Activated T-helper 2 cell treated with anti-CD3 and anti-CD28 coated beads, Interferon-gamma antibody, Interleukin-2, Interleukin-4, amounts not matched to agents 10 μg/mL and 5 μg/mL and 100 μg/mL, durations not matched to agents 14 hours and 24 hours and 36 hours (primary cell): ENCODE results near the gene TFAP2A. TPM values are rescaled to one million over a fixed set of nuclear protein-coding genes. Genes with fewer than 3 reads are reported as not detected.

Source experiments
- DNase-seq: peaks from one replicate; pipeline ENCODE4 v3.0.0; 2021; ENCODE audit warnings: low spot score
- H3K27ac Mint-ChIP-seq: one replicate; pipeline ENCODE4 v1.8.0; 2021; ENCODE audit warnings: mixed read lengths
- H3K27me3 Mint-ChIP-seq: one replicate; pipeline ENCODE4 v1.8.0; 2021; ENCODE audit warnings: low read depth, mixed read lengths
- H3K36me3 Mint-ChIP-seq: one replicate; pipeline ENCODE4 v1.8.0; 2021; ENCODE audit warnings: low read depth, mixed read lengths
- H3K4me1 Mint-ChIP-seq: one replicate; pipeline ENCODE4 v1.8.0; 2021; ENCODE audit warnings: low read depth, mixed read lengths
- H3K4me3 Mint-ChIP-seq: one replicate; pipeline ENCODE4 v1.8.0; 2021; ENCODE audit warnings: low read depth, mild to moderate bottlenecking, moderate library complexity, mixed read lengths
- H3K9me3 Mint-ChIP-seq: one replicate; pipeline ENCODE4 v1.8.0; 2021; ENCODE audit warnings: mixed read lengths
- intact Hi-C: fragments of 100-400 bp; cut with micrococcal nuclease; formaldehyde crosslinking; loops from one replicate; pipeline ENCODE4 v1.15.1; 2023
- total RNA-seq: library from RNA; stranded (reverse); gene quantifications from 2 replicates; pipeline ENCODE4 v1.2.3, GENCODE V29; 2022

TFAP2A gene
- total RNA-seq, 1 donor from 2014 or later, result 0.23 TPM

DNA sequence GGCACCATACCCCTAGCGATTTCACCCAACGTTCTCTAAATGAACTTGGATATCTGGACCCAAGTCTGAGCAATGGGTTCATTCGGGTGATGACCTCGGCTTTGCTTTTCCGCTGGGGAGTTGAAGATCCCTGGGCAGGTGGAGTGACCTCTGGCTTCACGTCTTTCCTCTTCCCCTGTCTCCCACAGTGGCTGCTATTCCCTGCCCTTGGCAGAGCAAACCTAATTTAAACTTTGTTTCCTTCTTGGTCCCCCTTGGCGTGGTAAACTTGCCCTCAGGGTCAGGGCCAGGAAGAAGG lies 7.8 kb upstream of the TFAP2A start:
- no peak for DNase-seq
- H3K4me1 Mint-ChIP-seq, result peaks cover 11% of the 10 kb centered on the region
- H3K27me3 Mint-ChIP-seq, result peaks cover 91% of the 10 kb centered on the region
- H3K36me3 Mint-ChIP-seq, result peaks cover 8% of the 10 kb centered on the region
- intact Hi-C loops, result loop anchor here (5.0 to 10.0 kb wide), 3 partner anchors 168 to 622 kb away; partner anchors contain the start of genes ELOVL2 and GCM2
- H3K4me3 Mint-ChIP-seq, result no peak overlapping the region
- peaks cover 4% of the 10 kb centered on the region for H3K9me3 Mint-ChIP-seq
- H3K27ac Mint-ChIP-seq, result no peak overlapping the region

DNA sequence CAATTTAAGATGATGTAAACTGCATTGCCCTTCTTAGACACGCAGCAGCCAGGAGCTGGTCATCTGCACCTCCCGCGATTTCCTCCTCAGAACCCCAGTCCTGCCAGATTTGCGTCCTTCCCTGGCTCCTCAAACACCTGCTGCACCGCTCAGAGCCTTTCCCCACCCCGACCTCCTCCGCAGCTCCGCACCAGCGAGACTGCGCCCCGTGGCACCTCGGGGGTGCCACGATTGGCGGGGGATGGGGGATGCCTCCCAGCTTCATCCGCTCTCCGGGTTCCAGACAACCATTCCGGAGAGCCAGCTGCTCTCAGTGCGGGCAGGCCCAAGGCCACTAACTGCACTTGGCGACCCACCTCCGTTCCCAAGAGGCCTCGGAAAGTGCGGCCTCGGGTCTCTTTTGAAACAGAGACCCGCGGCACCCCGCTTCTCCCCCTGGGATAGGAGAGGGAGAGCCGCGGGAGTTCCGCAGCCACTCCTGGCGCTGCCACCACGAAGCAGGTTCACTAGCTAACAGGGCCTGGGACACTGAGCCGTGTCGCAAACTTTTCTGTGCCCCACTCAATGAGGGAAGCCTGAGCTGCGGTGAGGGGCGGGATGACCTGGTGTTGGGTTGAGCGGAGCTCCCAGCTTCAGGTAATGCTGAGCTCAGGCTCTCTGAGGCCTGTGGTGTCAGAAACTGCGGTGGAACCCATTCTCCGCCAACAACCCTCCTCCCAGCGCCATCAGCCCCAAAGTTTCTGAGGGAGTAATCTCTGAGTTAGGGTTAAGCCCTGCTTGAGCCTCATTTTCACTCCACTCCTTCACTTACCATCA lies 7.3 kb upstream of the TFAP2A start:
- H3K4me3 Mint-ChIP-seq, result no peak overlapping the region
- peaks cover 4% of the 10 kb centered on the region for H3K9me3 Mint-ChIP-seq
- intact Hi-C loops, result loop anchor here (5.0 to 10.0 kb wide), 3 partner anchors 167 to 623 kb away; partner anchors contain the start of genes ELOVL2 and GCM2
- no peak for DNase-seq
- H3K36me3 Mint-ChIP-seq, result peaks cover 8% of the 10 kb centered on the region
- H3K4me1 Mint-ChIP-seq, result peaks cover 12% of the 10 kb centered on the region
- H3K27me3 Mint-ChIP-seq, result peaks cover 92% of the 10 kb centered on the region
- no peak overlapping the region for H3K27ac Mint-ChIP-seq

DNA sequence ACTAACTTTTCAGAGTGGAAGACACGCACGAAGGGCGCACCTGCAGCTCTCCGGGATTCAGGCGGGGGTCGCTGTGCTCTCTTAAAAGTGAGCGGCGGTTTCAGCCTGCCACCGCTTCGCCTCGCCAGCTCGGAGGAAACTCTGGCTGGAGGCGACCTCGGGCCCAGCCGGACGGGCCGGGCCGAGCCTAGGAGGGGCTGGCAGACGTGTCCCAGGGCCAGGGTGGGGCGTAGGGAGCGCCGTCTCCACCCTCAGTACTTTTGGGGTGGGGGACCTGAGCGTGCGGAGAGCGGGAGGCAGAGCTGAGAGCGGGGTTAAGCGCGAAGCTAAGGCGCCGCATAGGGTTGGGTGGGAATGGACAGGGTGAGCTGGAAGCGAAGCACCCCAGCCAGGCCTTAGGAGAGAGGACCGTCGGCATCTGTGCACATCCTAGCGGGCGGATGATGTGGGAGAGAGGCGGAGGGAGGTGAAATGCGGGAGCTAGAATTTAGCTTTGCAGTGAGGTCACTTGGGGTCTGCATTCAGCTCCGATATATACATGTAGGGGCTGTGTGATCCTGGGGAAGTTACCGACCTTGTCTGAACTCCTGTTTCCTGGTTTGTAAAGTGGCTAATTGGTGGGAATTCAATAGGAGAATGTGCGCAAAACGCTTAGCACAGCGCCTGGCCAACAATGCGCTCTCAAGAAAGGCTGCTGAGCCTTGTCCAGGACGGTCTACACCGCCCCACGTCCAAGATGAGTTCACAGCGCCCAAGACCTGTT lies 6.5 kb upstream of the TFAP2A start:
- intact Hi-C loops, result loop anchor here (5.0 to 10.0 kb wide), 3 partner anchors 167 to 623 kb away; partner anchors contain the start of genes ELOVL2 and GCM2

DNA sequence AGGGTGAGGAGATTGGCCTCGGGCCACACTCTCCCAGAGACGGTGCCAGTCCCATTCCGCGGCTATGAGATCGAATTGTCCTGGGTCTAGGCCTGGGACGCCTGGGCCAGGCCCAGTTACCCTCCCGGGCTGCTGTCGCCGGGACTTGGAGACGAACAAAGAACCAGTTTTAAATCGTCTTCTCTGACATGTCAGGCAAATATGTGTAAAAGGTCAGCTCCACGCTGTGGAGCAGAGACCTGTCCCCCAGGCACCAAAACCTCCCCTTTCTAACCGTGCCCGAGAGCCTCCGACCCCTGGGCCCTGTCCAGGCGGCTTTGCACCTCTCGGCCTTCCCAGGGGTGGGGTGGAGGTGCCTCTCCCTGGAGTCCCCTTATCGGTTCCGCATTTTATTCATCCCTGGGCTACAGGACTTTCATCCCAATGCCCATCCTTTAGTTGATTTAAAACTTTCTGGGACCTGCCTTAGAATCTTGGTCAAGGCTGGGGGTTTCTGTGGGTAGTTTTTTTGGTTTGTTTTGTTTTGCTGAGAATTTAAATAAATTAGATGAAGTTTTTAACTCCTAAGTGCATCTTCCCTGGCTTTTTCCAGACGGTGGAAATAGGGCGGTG lies 5.8 kb upstream of the TFAP2A start:
- no peak overlapping the region for H3K27ac Mint-ChIP-seq
- H3K4me3 Mint-ChIP-seq, result no peak overlapping the region
- no peak for DNase-seq
- peaks cover 95% of the 10 kb centered on the region for H3K27me3 Mint-ChIP-seq
- peaks cover 10% of the 10 kb centered on the region for H3K4me1 Mint-ChIP-seq
- intact Hi-C loops, result loop anchor here (5.0 to 10.0 kb wide), 3 partner anchors 166 to 624 kb away; partner anchors contain the start of genes ELOVL2 and GCM2
- peaks cover 4% of the 10 kb centered on the region for H3K9me3 Mint-ChIP-seq
- peaks cover 8% of the 10 kb centered on the region for H3K36me3 Mint-ChIP-seq

More for the DNA sequence above, 6.5 kb upstream of the TFAP2A start:
- Mint-ChIP-seq H3K27ac (no peak overlapping the region), H3K9me3 (peaks cover 4% of the 10 kb centered on the region), H3K4me3 (no peak overlapping the region), H3K27me3 (peaks cover 92% of the 10 kb centered on the region), H3K4me1 (peaks cover 10% of the 10 kb centered on the region), H3K36me3 (peaks cover 8% of the 10 kb centered on the region)
- no peak for DNase-seq

DNA sequence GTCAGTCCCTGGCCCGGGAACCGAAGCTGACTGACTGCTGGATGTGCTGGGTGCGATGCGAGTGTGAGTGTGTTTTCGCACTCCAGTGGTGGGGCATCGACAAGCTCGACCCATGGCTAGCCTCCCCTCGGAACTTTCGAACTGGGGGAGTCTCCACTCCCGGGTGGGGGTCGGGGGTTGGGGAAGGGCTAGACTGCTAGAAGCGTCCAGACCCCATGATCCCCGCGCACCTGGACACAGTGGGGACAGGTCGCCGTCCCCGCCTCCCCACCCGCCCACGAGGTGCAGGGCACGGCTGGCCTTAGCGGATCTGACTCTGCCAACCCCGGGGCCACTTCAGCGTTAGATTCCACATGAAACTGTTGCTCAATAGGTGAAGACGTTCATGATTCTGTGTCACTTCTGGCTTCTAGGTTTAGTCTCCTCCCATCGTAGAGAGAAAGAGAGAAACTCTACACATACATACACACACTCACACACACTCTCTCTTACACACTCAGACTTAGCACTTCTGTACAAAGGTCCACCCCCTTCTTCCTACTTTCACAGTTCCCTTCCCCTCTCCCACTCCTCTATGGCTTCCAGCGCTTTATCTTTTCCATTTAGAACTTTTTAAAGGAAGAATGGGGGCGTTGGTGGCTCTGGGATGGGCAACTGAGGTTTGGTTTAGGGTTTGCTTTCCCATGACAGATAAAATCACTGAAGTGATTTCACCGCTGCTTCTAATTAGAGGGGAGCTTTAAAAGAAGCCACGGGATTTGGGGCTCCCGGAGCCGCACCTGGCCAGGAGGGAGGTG lies 5.1 kb upstream of the TFAP2A start:
- H3K9me3 Mint-ChIP-seq, result peaks cover 4% of the 10 kb centered on the region
- peaks cover 95% of the 10 kb centered on the region for H3K27me3 Mint-ChIP-seq
- intact Hi-C loops, result loop anchor here (5.0 to 10.0 kb wide), 3 partner anchors 165 to 625 kb away; partner anchors contain the start of genes ELOVL2 and GCM2
- H3K36me3 Mint-ChIP-seq, result peaks cover 13% of the 10 kb centered on the region
- H3K4me3 Mint-ChIP-seq, result no peak overlapping the region
- DNase-seq, result no peak
- peaks cover 13% of the 10 kb centered on the region for H3K4me1 Mint-ChIP-seq
- H3K27ac Mint-ChIP-seq, result no peak overlapping the region

DNA sequence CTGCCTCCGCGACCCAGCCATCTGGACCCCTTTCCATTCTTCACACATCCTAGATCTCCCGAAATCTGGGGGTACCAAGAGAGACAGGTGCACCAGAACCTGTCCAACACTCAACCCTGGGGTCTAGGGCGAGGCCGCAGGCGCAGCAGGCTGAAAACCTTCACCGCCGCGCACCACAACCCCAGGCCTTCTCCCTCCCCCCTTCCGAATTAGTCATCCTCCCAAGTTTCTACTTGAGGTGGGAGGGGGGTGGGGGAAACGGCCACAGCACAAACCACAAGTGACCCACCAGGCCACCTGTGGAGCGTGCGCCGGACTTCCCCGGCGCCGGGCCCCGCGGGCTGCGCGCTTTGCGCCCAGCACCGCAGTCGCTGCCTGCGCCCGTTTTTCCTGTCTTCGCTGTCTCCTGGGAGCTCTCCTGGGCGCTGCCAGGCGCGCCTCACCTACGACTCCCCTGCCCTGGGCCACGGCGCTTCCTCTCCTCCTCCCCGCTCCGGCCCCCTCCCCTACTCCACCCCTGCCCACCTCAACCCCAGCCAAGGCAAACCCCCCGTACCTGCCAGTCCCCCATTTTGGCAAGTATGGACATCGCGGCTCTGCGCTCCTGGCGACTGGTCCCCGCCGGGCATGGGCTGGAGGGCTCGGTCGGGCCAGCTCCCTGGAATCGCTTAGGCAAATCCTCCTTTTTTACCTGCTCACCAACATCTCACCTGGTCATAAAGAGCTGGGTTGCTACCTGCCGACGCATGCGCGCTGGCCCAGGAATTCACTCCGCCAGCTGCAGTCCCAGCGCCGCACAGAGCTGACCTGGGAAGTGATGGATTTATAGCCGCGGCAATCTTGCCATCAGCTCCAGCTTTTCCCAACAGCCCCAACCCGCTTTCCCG lies 4.2 kb upstream of the TFAP2A start:
- Mint-ChIP-seq H3K9me3 (peaks cover 4% of the 10 kb centered on the region), H3K4me3 (no peak overlapping the region), H3K27me3 (peaks cover 95% of the 10 kb centered on the region), H3K36me3 (peaks cover 13% of the 10 kb centered on the region), H3K4me1 (peaks cover 13% of the 10 kb centered on the region), H3K27ac (no peak overlapping the region)
- no peak for DNase-seq
- intact Hi-C loops, result no loop called here

DNA sequence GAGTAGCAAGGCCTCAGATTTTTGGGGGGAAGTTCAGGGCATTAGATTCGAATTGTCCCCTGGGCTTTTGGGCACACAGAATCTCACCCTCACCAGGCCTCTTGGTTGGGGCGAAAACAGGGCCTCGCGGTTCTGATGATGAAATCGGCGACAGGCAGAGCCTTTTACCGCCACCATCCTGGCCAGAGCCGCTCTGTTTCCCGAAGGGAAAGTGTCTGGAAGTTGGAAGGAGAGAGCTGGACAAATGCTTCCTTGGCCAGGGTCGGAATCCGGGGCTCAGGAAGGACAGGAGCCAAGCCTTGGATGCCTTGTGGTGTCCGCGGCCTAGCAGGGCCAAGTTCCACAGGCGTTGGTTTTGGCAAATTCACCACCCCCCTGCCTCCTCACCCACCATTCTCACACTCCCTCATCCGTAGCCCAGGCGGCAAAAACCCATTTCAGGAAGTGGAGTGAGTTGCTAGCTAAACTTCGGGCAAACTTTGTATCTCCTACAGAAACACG lies 3.5 kb upstream of the TFAP2A start:
- Mint-ChIP-seq H3K4me3 (no peak overlapping the region), H3K36me3 (peaks cover 13% of the 10 kb centered on the region), H3K9me3 (peaks cover 4% of the 10 kb centered on the region), H3K27me3 (peaks cover 95% of the 10 kb centered on the region), H3K4me1 (peaks cover 19% of the 10 kb centered on the region), H3K27ac (no peak overlapping the region)
- no peak for DNase-seq
- intact Hi-C loops, result no loop called here

DNA sequence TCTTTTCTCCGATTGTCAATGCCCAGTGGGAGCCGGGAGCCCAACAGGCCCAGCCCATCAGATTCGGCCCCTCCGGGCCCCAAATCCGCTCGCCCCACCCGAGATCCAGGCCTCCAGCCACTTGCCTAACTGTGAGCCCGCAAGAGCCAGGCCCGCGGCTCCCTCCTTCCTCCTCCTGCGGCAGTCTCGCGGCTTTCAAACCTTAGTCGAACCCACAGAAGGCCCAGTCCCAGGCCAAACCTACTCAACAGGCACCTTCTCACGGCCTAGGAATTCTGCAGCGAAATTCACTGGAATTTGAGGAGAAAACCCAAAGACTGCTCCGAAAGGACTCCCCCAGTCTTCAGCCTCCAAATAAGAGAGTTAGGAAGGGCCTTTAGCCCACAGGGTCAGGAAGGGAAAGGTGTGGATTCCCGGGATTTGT lies 2.8 kb upstream of the TFAP2A start:
- Mint-ChIP-seq H3K27ac (no peak overlapping the region), H3K4me1 (peaks cover 23% of the 10 kb centered on the region), H3K4me3 (no peak overlapping the region), H3K36me3 (peaks cover 13% of the 10 kb centered on the region), H3K27me3 (peaks cover 93% of the 10 kb centered on the region), H3K9me3 (peaks cover 4% of the 10 kb centered on the region)
- no peak for DNase-seq
- intact Hi-C loops, result no loop called here

DNA sequence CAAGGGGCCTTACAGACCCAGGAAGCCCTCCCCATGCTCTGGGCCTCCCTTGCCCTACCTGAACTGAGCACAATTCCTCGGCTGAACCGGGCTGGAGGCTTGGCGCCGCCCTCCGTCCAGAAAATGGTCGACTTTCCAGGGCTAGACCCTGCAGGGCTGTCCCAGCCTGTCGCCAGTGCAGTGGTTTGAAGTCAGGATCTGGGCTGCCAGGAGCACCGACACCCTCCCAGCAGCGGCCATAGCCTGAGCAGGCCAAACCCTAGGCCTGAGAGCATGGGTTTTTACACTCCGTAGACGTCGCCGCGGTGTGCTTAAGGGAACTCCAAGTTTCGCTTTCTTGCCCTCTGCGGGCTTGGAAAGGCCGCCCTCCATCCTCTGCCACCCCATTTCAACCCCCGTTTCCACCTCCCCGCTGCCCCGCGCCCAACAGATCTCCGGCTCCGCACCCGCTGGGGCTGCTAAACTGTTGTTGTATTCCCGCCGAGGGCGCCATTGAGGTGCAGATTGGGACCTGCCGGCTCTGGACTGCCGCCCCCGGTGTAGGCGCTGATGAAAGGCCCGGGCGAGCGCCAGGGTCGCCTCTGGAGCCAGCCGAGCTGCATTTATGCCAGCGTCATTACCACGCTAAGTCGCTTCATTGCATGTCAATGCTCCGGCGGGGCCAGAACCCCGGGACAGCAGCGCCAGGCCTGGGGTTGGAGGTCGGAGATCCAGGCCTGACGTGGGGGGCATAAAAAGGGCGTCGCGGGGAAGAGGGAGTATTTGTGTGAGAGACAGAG lies 2.2 kb upstream of the TFAP2A start:
- peaks cover 4% of the 10 kb centered on the region for H3K9me3 Mint-ChIP-seq
- intact Hi-C loops, result no loop called here
- DNase-seq, result no peak
- peaks cover 23% of the 10 kb centered on the region for H3K4me1 Mint-ChIP-seq
- no peak overlapping the region for H3K4me3 Mint-ChIP-seq
- H3K27me3 Mint-ChIP-seq, result peaks cover 89% of the 10 kb centered on the region
- no peak overlapping the region for H3K27ac Mint-ChIP-seq
- H3K36me3 Mint-ChIP-seq, result peaks cover 13% of the 10 kb centered on the region

DNA sequence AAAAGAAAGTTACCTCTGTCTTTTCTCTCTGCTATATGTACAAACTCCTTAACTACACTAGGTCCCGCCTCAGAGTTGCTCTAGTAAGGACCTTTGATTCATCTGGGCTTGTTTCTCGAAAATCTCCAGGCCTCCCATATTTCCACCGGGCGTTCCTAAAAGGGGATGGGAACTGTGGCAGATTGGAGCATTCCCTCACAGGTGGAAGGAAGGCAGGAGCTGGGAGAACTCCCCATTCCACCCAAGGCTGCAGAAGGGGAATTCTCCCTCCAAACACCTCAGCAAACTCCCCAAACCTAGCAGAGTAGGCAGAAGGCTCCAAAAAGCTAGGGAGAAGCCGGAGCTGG lies 1.6 kb upstream of the TFAP2A start:
- intact Hi-C loops, result no loop called here
- Mint-ChIP-seq H3K27me3 (peaks cover 89% of the 10 kb centered on the region), H3K27ac (no peak overlapping the region), H3K4me3 (no peak overlapping the region), H3K9me3 (peaks cover 4% of the 10 kb centered on the region), H3K4me1 (peaks cover 26% of the 10 kb centered on the region), H3K36me3 (peaks cover 13% of the 10 kb centered on the region)
- no peak for DNase-seq
